Upper lobe of left lung (tissue), 4 donors: Measurements from ENCODE around the gene TOGARAM1.

Experiments
- POLR2A ChIP-seq, 4 donors: fragments of 450-650 bp; IDR thresholded peaks; one replicate each; pipeline ENCODE4 v1.5.1; 2016 to 2017; ENCODE audit warnings: antibody characterized with exemption in 4 of 4, mild to moderate bottlenecking in 2 of 4
- TF ChIP-seq, protein P1 (sequence below), 6 experiments: fragments of 450-650 bp in 4 of 6; fragments of 200-600 bp in 2 of 6; sonication (generic) in 2 of 6; IDR thresholded peaks; one replicate each; pipeline ENCODE4 v1.5.1; 2016 to 2019; ENCODE audit warnings: antibody characterized with exemption in 6 of 6

DNA sequence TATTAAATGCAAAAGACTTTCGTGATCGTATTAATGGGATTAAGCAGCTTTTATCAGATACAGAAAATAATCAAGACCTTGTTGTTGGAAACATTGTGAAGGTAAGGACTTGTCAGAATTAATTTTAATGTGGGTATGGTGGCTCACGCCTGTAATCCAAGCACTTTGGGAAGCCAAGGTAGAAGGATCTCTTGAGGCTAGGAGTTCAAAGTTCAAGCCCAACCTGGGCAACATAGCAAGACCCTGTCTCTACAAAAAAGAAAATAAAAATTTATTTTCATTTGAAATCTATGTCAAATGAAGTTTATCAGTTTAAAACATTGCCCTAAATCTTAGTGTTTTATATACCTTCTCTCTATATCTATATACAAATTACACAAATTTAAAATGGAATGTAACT is 104.7 kb downstream of the TOGARAM1 start:
- no peak for TF ChIP-seq POLR2A (IDR thresholded peaks at IDR 0.05)
- TF ChIP-seq, protein P1, sequence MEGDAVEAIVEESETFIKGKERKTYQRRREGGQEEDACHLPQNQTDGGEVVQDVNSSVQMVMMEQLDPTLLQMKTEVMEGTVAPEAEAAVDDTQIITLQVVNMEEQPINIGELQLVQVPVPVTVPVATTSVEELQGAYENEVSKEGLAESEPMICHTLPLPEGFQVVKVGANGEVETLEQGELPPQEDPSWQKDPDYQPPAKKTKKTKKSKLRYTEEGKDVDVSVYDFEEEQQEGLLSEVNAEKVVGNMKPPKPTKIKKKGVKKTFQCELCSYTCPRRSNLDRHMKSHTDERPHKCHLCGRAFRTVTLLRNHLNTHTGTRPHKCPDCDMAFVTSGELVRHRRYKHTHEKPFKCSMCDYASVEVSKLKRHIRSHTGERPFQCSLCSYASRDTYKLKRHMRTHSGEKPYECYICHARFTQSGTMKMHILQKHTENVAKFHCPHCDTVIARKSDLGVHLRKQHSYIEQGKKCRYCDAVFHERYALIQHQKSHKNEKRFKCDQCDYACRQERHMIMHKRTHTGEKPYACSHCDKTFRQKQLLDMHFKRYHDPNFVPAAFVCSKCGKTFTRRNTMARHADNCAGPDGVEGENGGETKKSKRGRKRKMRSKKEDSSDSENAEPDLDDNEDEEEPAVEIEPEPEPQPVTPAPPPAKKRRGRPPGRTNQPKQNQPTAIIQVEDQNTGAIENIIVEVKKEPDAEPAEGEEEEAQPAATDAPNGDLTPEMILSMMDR (IDR thresholded peaks at IDR 0.05), result no peak
